Glomerular visceral epithelial cell (primary cell): ENCODE results near the gene BAIAP2L1.
"Not testable (repeated sequence)": the region's sequence is repeated elsewhere in the genome, so short reads cannot be mapped to it uniquely, and the experiment has no call there.

Source experiments
- DNase-seq: peaks from one replicate; pipeline ENCODE4 v3.0.0-alpha.2; 2016; ENCODE audit errors: extremely low spot score

BAIAP2L1 gene, protein sequence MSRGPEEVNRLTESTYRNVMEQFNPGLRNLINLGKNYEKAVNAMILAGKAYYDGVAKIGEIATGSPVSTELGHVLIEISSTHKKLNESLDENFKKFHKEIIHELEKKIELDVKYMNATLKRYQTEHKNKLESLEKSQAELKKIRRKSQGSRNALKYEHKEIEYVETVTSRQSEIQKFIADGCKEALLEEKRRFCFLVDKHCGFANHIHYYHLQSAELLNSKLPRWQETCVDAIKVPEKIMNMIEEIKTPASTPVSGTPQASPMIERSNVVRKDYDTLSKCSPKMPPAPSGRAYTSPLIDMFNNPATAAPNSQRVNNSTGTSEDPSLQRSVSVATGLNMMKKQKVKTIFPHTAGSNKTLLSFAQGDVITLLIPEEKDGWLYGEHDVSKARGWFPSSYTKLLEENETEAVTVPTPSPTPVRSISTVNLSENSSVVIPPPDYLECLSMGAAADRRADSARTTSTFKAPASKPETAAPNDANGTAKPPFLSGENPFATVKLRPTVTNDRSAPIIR

DNA sequence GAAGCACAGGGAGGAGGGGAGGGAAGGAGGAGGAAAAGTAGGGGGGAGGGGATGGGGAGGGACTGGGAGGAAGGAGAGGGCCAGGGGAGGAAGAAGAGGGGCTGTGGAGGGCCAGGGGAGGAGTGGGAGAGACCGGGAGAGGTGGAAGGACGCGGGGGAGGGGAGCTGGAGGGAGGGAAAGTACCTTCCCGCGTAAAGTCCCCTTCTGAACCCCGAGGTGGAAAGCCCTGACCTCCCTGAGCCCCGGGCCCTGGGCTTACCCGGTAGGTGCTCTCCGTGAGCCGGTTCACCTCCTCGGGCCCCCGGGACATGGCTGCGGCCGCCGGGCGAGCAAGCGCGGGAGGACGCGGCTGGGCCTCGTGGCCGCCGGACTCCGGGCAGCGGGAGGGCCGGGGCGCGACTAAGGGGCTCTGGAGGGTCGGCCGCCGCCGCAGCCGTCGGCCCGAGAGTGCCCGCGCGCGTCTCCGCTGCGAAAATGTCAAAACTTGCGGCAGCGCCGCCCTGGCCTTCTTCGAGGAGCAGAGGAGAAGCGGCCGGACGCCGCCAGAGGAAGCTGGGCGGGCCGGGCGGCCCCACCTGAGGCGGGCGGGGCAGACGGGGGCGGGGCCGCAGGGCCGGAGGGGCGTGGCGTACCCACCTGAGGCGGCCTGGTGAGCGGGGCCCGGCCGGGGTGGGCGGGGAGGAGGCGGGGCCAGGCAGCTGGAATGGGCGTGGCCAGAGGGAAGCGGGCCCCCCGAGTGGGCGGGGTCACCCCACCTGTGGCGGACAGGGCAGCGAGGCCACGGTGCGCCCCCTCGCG lies at the start of gene BAIAP2L1:
Gene BAIAP2L1, minus strand, starts transcription at position 549 of the 799 bp plus-strand sequence. Its CDS starts 238 bp downstream, at position 311.
- DNase-seq = peak; percentile 94

DNA sequence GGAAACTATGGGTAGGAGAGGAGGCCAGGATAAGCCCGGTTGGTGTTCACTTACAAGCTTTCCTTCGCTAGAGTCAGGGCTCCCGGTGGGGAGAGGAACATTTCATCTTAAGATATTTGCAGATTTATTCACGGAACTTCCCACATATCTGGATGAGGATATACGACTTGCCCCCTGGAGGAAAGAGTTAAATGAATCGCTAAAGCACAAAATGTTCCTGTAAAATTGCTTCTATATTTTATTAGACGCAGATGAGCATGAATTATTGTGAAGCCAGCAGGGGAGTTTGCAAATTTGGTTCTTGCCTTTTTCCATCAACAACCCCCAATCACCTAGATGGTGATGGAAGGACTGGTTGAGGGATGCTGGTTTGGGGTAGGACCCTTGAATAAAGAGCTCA lies 47.9 kb upstream of the BAIAP2L1 start:
- DNase-seq = no peak

- DNase-seq = not testable (repeated sequence)
Measured at GRCh38 chr7:98440992-98441391, 40.1 kb upstream of the BAIAP2L1 start.

- DNase-seq = no peak
Measured at GRCh38 chr7:98439484-98439883, 38.6 kb upstream of the BAIAP2L1 start.

DNA sequence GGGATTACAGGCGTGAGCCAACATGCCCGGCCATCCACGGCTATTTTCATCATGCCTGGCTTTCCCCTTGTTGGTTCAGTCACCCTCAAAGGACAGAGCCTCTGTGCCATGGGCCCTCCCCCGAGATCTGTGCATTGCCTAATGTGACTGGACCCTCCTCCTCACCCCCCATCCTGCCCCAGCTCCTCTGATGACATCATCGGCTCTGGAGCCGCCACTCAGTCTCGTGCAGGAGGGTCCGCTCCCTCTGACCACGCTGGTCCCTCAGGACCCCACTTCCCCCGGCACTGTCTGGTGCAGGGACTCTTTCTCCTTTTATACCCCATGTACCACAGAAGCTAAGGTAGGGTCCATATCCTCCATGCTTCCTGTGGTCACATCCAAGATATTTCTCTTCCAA lies 33.2 kb upstream of the BAIAP2L1 start:
- DNase-seq = no peak

GRCh38 chr7:98429799-98430198 lies 28.9 kb upstream of the BAIAP2L1 start:
- no peak for DNase-seq

GRCh38 chr7:98423043-98423442 lies 22.2 kb upstream of the BAIAP2L1 start:
- DNase-seq = peak; percentile 27

DNA sequence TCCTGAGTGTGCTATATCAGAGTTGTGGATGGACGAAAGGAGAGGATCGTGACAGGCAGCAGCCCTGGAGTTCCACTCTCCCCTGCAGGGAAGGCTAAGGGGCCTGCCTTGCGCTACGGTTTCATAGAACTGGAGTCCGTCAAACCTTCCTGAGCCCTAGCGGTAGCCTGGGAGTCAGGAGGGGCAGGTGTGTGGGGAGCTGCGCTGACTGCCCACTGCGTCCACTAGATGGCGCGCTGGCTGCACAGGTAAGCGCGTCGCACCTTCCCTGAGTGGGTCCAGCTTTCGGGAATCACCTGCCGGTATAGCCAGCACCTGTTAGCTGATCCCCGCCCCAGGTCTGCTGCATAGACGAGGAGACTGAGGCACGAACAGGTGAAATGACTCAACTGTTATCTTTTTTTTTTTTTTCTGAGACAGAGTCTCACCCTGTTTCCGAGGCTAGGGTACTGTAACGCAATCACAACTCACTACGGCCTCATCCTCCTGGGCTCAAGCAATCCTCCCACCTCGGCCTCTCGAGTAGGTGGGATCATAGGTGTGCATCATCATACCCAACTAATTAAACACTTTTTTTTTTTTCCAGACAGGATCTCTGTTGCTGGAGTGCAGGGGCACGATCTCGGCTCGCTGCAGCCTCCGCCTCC lies 20.2 kb upstream of the BAIAP2L1 start:
- peak; percentile 66 for DNase-seq

DNA sequence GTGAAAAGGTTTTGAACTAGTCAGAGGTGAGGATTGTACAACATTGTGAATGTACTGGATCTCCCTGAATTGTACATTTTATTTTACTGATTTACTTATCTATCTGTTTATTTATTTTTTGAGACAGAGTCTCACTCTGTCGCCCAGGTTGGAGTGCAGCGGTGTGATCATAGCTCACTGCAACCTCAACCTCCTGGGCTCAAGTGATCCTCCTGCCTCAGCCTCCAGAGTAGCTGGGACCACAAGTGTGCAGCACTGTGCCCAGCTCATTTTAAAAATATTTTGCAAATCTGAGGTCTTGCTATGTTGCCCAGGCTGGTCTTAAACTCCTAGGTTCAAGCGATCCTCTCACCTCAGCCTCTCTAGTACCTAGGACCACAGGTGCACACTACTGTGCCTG lies 19.1 kb upstream of the BAIAP2L1 start:
- not testable (repeated sequence) for DNase-seq

DNA sequence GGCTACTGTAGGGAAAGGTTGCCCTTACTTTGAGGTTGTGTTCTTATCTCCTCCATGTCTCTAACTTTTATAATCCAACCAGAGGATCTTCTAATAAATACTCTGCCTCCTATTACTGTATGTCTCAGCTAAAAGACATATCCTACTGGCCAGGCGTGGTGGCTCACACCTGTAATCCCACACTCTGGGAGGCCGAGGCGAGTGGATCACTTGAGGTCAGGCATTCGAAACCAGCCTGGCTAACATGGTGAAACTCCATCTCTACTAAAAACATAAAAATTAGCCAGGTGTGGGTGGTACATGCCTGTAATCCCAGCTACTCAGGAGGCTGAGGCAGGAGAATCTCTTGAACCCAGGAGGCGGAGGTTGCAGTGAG lies 18.4 kb upstream of the BAIAP2L1 start:
- DNase-seq = not testable (repeated sequence)

DNA sequence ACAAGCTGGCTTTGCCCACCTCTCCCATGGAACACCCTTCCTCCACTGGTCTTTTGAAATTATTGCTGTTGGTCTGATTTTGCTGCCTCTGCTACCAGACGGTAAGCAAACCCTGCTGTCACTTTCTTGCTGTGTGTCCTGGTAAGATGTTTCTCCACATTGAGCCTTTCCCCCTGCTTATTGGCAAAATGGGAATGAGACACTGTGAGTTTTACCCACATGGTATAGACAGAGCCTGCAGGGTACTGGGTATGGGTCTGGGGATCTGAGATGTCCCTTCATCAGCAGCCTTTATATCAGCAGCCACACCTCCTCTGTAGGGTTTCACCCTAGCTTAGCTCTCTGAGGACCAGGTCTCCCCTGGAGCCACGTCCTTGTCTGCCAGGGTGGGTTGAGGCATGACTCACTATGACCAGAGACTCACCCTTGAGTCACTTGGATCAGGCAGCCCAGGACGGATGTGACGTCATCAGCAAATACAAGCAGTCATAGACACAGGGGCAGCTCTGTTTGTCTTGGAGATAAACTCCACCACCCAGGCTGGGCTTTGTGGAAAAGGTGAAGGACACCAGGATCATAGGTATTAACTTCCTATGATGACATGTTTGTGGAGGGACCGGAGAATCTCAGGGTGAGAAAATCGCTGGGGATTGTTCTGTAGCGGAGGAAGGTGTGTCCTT lies 17.9 kb upstream of the BAIAP2L1 start:
- DNase-seq = peak; percentile 91

- DNase-seq = peak; percentile 9
Measured at GRCh38 chr7:98418271-98418635, 17.4 kb upstream of the BAIAP2L1 start.

- DNase-seq = not testable (repeated sequence)
Measured at GRCh38 chr7:98417604-98418270, 16.8 kb upstream of the BAIAP2L1 start.

DNA sequence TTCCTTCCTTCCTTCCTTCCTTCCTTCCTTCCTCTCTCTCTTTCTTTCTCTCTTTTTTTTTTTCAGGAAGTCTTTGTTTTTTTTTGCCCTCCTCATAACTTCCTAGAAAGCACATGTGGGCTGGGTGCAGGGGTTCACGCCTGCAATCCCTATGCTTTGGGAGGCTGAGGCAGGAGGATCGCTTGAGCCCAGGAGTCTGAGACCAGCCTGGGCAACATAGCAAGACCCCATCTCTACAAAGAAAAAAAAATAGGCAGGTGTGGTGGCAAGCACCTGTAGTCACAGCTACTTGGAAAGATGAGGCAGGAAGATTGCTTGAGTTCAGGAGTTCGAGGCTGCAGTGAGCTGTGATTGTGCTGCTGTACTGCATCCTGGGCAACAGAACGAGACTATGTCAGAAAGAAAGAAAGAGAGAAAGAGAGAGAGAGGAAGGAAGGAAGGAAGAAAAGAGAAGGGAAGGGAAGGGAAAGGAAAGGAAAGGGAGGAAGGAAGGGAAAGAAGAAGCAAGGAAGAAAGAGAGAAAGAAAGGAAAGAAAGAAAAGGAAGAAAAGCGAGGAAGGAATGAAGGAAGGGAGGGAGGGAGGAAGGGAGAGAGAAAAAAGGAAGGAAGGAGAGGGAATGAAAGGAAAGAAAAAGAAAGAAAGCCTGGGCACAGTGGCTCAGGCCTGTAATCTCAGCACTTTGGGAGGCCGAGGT lies 13.5 kb upstream of the BAIAP2L1 start:
- no peak for DNase-seq

GRCh38 chr7:98413655-98414054 lies 12.8 kb upstream of the BAIAP2L1 start:
- not testable (repeated sequence) for DNase-seq

DNA sequence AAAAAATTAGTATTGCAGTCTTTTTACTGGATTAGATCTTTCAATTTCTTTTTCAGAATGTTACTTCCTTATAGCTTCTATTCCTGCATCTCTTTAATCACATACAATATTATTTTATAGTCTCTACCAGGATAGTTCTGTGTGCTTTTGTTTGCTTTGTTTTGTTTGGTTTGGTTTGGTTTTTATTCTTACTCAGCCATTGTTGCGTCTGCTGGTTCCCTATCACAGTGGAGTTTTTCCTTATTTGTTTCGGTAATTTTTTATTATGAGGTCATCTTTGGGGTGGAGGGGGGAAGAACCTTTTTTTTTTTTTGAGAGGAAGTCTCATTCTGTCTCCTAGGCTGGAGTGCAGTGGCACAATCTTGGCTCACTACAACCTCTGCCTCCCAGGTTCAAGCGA lies 9.0 kb upstream of the BAIAP2L1 start:
- no peak for DNase-seq

- DNase-seq = not testable (repeated sequence)
Measured at GRCh38 chr7:98408146-98408545, 7.3 kb upstream of the BAIAP2L1 start.

DNA sequence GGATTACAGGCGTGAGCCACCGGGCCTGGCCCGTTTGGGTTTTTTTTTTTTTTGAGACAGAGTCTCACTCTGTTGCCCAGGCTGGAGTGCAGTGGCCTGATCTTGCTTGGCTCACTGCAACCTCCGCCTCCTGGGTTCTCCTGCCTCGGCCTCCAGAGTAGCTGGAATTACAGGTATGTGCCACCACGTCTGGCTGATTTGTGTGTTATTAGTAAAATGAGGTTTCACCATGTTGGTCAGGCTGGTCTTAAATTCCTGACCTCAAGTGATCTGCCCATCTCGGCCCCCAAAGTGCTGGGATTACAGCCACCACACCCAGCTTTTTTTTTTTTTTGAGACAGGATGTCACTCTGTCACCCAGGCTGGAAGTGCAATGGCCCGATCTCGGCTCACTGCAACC lies 5.9 kb upstream of the BAIAP2L1 start:
- DNase-seq = no peak

GRCh38 chr7:98404840-98405239 lies 4.0 kb upstream of the BAIAP2L1 start:
- no peak for DNase-seq

DNA sequence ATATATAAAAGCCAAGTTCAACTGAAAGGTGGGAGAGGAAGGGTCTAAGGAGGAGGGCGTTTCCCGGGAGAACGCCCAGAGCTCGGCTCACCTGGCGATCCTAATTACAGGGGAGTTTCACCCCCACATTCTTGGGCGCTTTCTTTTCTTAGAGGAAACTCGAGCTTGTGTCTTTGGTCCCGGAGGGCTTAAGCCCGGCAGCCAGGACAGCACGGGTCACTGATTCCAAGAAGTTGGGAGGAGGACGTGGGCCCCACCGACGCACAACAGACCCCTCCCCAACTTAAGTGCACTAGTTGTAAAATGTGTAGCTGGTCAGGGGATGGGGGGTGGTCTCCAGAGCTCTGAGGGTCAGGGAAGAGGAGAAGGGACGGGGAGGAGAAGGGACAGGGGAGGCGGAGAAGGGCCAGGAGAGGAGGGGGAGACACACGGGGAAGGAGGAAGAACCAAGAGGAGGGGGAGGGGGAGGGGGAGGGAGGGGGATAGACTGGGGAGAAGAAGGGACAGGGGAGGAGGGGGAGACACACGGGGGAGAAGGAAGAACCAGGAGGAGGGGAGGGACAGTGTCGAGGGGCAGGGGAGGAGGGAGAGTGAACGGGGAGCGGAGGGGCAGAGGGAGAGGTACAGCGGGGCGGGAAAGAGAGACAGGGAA lies 874 bp downstream of the BAIAP2L1 start:
- DNase-seq = peak; percentile 30
